Tibial nerve (tissue), 4 donors: ENCODE results near the gene ADORA1. TPM values are rescaled to one million over a fixed set of nuclear protein-coding genes. Genes with fewer than 3 reads are reported as not detected.
A peak's percentile ranks its signal among the peaks of the same experiment; 100 is the strongest.

Experiments used
- DNase-seq, 2 donors: peaks; one replicate each; pipeline ENCODE4 v3.0.0-alpha.2; 2019; ENCODE audit warnings: low spot score in 2 of 2
- H3K27ac ChIP-seq, 4 donors: fragments of 200-600 bp; sonication (generic) in 3 of 4; one replicate each; pipeline ENCODE4 v1.5.1; 2017 to 2019; ENCODE audit warnings: mild to moderate bottlenecking in 1 of 4
- H3K27me3 ChIP-seq, 2 donors: fragments of 200-600 bp; sonication (generic) in 1 of 2; one replicate each; pipeline versions ENCODE4 v1.5.1 to v1.6.0; 2017 to 2019
- H3K36me3 ChIP-seq, 3 donors: fragments of 200-600 bp; sonication (generic); one replicate each; pipeline ENCODE4 v1.5.1; 2018 to 2019
- H3K4me1 ChIP-seq, 4 donors: fragments of 200-600 bp; sonication (generic) in 3 of 4; one replicate each; pipeline ENCODE4 v1.5.1; 2017 to 2019
- H3K4me3 ChIP-seq, 4 donors: fragments of 200-600 bp; sonication (generic) in 3 of 4; one replicate each; pipeline ENCODE4 v1.5.1; 2017 to 2019; ENCODE audit warnings: mild to moderate bottlenecking in 1 of 4, moderate library complexity in 1 of 4
- H3K9me3 ChIP-seq, 4 donors: fragments of 200-600 bp; sonication (generic) in 3 of 4; one replicate each; pipeline ENCODE4 v1.5.1; 2017 to 2019
- CTCF ChIP-seq, 5 experiments: fragments of 200-600 bp in 3 of 5; fragments of 450-650 bp in 2 of 5; sonication (generic) in 3 of 5; IDR thresholded peaks; one replicate each; pipeline ENCODE4 v1.5.1; 2016 to 2019; ENCODE audit warnings: antibody characterized with exemption in 5 of 5, mild to moderate bottlenecking in 3 of 5, moderate library complexity in 2 of 5
- EP300 ChIP-seq, 2 donors: sonication (generic); formaldehyde crosslinking; IDR thresholded peaks; one replicate each; pipeline ENCODE4 v1.6.1; 2017; ENCODE audit warnings: antibody characterized with exemption in 2 of 2, mild to moderate bottlenecking in 1 of 2
- POLR2A ChIP-seq, 2 donors: fragments of 450-650 bp; IDR thresholded peaks; one replicate each; pipeline ENCODE4 v1.6.1; 2017; ENCODE audit warnings: antibody characterized with exemption in 2 of 2, mild to moderate bottlenecking in 2 of 2, moderate library complexity in 2 of 2
- WGBS, 2 donors: methylation state at CpG; one replicate each; pipeline ENCODE4 v1.1.5; 2018; 5-methylcytosine and 5-hydroxymethylcytosine counted together
- total RNA-seq, 4 donors: library from RNA; depleted of rRNA; stranded (reverse); fragments of >200 nt; gene quantifications; one replicate each; pipeline ENCODE4 v1.1.0, GENCODE V29; 2016

The ADORA1 gene
- total RNA-seq, 4 donors from 2014 or later: 0.30 to 2.2 (median 0.96) TPM

- TF ChIP-seq POLR2A (IDR thresholded peaks at IDR 0.05): no peak
- TF ChIP-seq EP300 (IDR thresholded peaks at IDR 0.05): no peak
- TF ChIP-seq CTCF (IDR thresholded peaks at IDR 0.05): no peak
- no peaks in the 10 kb centered on the region for H3K9me3 ChIP-seq
- H3K36me3 ChIP-seq: no peaks in the 10 kb centered on the region
- no peak overlapping the region for H3K27ac ChIP-seq
- 63 to 68% methylated on average over 3 of the region's 3 CpGs for WGBS, 2 donors
- peaks cover 0 to 23% (median 0%) of the 10 kb centered on the region in 4 donors for H3K4me1 ChIP-seq
- no peak overlapping the region for H3K4me3 ChIP-seq
- DNase-seq: no peak
- no peaks in the 10 kb centered on the region for H3K27me3 ChIP-seq
Observed at GRCh38 chr1:203187689-203188264, 60.3 kb downstream of the ADORA1 start.

- Histone ChIP-seq H3K4me1 (peaks cover 0 to 23% (median 0%) of the 10 kb centered on the region in 4 donors), H3K27ac (no peak overlapping the region), H3K27me3 (no peaks in the 10 kb centered on the region), H3K9me3 (no peaks in the 10 kb centered on the region), H3K36me3 (no peaks in the 10 kb centered on the region), H3K4me3 (no peak overlapping the region)
- 73 to 77% methylated on average over 4 of the region's 4 CpGs for WGBS, 2 donors
- TF ChIP-seq EP300 (IDR thresholded peaks at IDR 0.05) (no peak), POLR2A (IDR thresholded peaks at IDR 0.05) (no peak), CTCF (IDR thresholded peaks at IDR 0.05) (no peak)
- DNase-seq: no peak
Observed at GRCh38 chr1:203188686-203189232, 61.2 kb downstream of the ADORA1 start.

- TF ChIP-seq CTCF (IDR thresholded peaks at IDR 0.05): no peak
- no peak for TF ChIP-seq POLR2A (IDR thresholded peaks at IDR 0.05)
- TF ChIP-seq EP300 (IDR thresholded peaks at IDR 0.05): no peak
- Histone ChIP-seq H3K4me3 (no peak overlapping the region), H3K9me3 (no peaks in the 10 kb centered on the region), H3K27me3 (no peaks in the 10 kb centered on the region), H3K27ac (no peak overlapping the region), H3K36me3 (no peaks in the 10 kb centered on the region), H3K4me1 (peaks cover 0 to 23% (median 0%) of the 10 kb centered on the region in 4 donors)
- 59 to 76% methylated on average over 7 of the region's 7 CpGs for WGBS, 2 donors
- DNase-seq: peak; percentile 25 to 33
Observed at GRCh38 chr1:203189951-203190352, 62.4 kb downstream of the ADORA1 start.

GRCh38 chr1:203190949-203191348, 63.4 kb downstream of the ADORA1 start:
- Histone ChIP-seq H3K27me3 (no peaks in the 10 kb centered on the region), H3K27ac (no peak overlapping the region), H3K36me3 (no peaks in the 10 kb centered on the region), H3K4me3 (no peak overlapping the region), H3K4me1 (peaks cover 0 to 23% (median 0%) of the 10 kb centered on the region in 4 donors), H3K9me3 (no peaks in the 10 kb centered on the region)
- 91 to 92% methylated on average over 2 of the region's 2 CpGs for WGBS, 2 donors
- DNase-seq: no peak
- TF ChIP-seq EP300 (IDR thresholded peaks at IDR 0.05) (no peak), CTCF (IDR thresholded peaks at IDR 0.05) (no peak), POLR2A (IDR thresholded peaks at IDR 0.05) (no peak)

GRCh38 chr1:203196371-203196770, 68.8 kb downstream of the ADORA1 start:
- Histone ChIP-seq H3K4me1 (peaks cover 0 to 25% (median 5%) of the 10 kb centered on the region in 4 donors), H3K9me3 (no peaks in the 10 kb centered on the region), H3K36me3 (no peaks in the 10 kb centered on the region), H3K27ac (peak overlapping the region in 1 of 4 donors; percentile 17), H3K4me3 (no peak overlapping the region), H3K27me3 (no peaks in the 10 kb centered on the region)
- DNase-seq: no peak
- no peak for TF ChIP-seq POLR2A (IDR thresholded peaks at IDR 0.05)
- TF ChIP-seq CTCF (IDR thresholded peaks at IDR 0.05): no peak
- TF ChIP-seq EP300 (IDR thresholded peaks at IDR 0.05): no peak
- WGBS, 2 donors: 90% methylated on average over 3 of the region's 3 CpGs
